HG02970 (cell line): ENCODE data around the gene KLHL6.

Experiments used
- ATAC-seq: cut with Tn5 transposase; IDR thresholded peaks from one replicate; pipeline ENCODE4 v1.9.1; 2021; ENCODE audit warnings: mild to moderate bottlenecking, moderate library complexity, moderate number of reproducible peaks; ENCODE audit not compliant: unreplicated experiment, low FRiP score

KLHL6 gene

DNA sequence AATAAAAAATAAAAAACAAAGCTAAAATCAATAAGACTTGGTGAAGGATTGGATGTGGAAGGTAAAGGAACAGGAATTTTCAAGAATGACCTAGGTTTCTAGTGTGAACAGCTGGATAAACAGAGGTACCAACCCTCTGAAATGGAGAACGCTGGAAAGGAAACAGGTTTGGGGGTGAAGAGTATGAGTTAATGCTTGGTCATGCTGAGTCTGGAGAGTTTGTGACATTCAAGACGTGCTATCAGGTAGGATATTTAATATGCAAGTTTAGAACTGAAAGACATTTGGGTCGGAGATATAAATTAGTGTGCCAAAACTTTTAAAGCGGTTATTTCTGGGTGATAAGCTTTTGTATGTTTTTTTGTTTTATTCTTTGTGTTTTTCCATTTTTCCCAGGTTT lies 11.4 kb upstream of the KLHL6 start:
- no peak for ATAC-seq

DNA sequence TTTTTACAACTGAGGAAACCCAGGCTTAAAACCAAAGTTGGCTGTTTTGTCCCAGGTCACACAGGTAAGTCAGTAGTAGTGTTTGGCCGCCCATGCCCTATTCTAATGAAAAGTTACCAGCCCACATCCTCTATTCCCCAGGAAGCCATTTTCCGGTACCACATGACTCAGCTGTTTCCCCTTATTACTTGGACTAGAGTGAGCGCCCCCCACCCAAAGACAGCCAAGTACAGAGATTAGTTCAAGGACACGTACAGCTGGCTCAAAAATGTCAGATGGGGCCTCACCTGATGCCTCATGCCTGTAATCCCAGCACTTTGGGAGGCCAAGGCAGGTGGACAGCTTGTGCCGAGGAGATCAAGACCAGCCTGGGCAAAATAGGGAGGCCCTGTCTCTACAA lies 8.5 kb upstream of the KLHL6 start:
- no peak for ATAC-seq

DNA sequence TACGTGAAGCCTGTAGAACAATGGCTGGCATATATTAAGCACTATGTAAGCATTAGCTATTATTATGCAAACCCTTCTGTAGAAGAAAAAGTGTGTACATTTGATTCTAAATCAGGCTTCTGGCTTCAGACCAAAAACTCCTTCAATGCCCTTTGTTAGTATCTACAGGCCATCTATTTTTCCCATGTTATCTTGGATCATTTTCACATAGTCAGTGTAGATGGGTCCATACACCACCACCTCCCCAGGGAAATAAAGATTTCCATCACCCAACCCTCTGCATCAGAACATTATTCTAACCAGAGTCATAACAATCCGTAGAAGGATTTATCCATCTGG lies 8.0 kb upstream of the KLHL6 start:
- ATAC-seq, result no peak

DNA sequence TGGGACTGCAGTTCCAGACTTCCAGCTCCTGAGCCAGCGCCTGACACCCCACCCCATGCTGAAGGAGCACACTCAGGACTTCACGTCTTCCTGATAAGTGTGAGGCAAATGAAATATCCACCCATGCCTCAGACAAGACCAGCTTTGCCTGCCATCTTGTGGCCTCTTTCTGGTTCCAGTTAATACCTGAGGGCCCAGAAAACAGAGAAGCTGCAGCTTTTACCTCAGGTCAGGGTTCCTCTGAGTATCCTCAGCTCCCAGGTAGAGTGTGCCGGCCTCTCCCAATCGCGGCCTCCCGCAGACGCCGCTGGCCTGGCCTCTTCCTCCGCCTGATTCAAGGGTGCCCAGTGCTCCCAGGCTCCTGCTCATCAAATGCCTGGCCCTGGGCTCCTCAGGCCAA lies 5.1 kb upstream of the KLHL6 start:
- no peak for ATAC-seq

DNA sequence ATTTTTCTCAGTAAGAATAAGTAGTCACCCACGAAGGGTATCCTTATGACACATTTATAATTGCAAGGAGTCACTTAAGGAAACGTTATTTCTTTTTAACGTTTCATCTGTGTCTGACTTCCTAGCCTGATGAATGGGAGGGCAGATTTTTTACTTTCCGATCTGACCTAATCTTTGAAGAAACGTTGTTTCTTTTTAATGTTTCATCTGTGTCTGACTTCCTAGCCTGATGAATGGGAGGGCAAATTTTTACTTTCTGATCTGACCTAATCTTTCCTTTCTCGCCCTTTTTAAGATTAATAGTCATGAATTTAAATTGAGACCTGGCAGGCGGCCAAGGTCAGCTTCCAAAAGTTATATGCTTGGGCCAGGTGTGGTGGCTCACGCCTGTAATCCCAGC lies 3.0 kb upstream of the KLHL6 start:
- ATAC-seq, result no peak

DNA sequence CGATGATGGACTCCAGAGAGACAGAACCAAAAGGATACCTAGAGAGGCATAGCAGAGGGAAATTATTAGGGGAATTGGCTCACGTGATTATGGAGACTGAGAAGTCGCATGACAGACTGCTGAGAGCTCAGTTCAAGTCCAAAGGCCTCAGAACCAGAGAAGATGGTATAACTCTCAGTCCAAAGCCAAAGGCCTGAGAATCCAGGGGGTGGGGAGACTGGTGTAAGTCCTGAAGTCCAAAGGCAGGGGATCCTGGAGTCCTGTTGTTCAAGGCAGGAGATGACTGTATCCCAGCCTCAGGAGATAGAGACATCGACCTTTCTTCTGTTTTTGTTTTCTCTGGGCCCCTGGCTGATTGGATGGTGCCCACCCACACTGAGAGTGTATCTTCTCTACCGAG lies 1.2 kb upstream of the KLHL6 start:
- no peak for ATAC-seq

DNA sequence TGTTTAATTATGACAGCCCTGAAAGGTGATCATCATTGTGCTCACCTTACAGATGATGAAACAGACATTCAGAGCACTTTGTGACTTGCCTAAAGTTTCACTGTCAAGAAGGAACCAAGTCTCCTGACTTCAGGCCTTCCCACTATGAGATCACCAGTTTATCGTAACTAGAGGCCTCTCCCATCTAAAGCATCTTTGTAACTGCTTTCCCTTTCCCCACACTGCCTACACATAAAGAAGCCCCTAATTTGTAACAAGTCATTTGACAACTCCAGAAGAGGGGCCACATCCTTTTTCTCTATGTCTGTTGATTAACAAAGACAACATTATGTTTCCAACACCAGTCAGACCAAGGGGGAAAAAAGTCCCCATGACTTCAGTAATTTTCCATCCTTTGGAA lies 1.1 kb downstream of the KLHL6 start:
- ATAC-seq, result no peak

DNA sequence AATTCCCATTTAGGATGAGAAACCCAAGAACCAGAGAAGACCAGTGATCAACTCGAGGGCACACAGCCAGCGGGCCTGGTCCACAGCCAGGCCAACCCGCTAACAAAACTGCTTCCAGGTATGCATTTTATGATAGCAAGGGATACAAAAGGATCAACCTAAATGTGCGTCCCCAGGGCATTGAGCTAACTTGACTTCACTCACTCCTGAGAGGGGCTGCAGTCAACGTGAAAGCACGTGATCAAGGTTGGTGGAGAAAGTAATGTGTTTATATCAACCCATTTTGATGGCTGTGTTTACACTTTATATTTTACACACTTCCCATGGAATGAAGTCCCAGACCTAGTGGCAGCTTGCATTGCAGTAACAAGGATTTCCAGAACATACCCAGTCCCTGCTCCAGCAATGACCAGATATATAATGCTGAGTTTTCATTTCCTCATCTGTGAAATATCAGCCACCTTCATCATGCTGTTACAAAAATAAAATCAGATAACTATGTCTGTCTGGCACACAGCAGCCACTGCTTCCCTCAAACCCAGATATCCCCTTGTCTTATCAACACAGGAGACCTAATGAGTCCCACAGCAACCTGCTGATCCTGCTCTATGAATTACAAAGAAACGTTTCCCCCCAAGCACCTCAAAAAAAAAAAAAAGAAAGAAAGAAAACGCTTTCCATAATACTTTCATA lies 2.0 kb downstream of the KLHL6 start:
- no peak for ATAC-seq

DNA sequence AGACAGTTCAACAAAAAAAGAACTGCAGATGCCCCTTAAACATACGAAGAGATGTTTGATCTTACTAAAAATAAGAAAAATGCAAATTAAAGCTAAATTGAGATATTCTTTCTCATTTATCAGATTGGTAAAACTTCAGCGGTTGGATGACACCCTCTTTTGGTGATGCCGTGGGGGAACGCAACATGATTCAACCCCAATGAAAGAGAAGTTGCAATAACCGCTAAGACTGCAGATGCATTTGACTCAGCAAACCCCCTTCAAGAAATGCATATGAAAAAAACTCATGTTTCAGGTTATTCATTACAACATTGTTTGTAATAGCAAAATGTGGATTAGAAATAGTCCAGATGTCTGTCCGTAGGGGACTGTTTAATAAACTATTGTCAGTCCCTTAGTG lies 3.6 kb downstream of the KLHL6 start:
- no peak for ATAC-seq

DNA sequence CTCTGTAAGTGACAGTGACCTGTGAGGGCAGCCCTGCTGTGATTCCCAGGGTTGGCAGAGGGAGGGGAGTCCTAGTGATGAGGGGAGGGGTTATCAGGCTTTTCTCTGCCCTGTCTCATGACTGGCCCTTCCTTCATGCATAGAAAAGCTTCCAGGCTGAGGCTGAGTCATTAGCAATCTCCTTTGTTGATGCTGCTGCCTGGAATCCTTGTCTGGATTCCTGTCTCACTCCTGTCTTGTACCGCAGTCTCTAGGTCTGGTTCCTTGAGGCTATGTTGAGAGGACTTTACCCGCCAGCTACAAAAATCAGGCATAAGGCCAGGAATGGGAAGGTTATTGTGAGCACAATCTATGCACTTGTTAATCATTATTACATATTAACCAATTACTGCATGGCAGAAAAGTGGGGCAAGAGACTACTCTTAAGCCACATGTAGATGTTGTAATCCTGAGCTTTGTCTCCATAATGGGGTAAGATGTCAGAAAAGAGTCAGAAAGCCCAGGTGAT lies 7.2 kb downstream of the KLHL6 start:
- ATAC-seq, result no peak

DNA sequence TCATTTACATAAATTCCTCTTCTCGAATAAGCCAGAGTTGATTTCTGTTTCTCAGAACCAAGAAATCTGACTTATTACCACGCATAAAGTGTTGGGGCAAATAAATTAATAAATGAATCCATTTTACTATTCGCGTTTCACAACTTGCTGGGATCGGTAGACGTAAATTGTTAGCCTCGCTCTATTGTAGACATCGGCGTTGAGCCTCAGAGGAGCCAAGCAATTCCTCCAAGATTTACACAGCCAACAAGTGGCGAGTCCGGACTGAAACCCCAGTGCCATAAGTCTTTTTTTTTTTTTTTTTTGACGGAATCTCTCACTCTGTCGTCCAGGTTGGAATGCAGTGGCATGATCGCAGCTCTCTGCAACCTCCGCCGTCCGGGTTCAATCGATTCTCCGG lies 8.9 kb downstream of the KLHL6 start:
- no peak for ATAC-seq

DNA sequence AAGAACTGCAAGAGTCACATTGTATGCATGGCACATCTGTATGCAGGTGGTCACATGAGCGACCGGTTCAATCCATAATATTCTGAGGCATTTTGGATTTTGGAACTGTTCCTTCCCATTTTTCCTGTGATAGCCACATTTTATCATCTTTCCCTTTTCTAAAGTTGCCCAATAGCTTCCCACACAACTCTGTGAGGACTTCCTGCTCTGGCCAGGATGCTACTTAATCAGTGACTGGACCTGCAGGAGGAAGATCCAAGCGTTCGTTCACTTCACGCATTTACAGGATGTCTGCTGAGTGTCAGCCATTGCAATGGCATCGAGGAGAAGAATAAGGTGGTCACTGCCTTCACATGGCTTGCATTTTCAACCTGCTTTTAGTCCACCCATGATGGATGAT lies 9.8 kb downstream of the KLHL6 start:
- ATAC-seq, result no peak

DNA sequence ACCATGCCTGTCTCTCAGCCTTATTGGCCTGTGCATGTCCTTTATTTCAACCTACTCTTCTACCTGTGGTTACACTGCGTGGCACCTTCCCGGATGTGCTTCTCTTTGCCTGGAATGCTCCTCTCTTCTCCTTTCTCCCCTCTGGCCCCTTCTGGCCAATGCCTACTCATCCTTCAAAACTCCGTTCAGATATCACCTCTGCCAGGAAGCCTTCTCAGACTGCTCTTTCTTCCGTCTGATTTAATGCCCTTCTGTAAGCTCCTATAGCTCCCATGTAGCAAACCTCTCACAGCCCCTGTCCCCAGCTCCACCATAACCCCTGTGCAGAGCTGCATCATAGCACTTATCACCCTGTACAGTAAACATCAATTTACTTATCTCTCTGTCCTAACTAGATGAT lies 13.2 kb downstream of the KLHL6 start:
- no peak for ATAC-seq

DNA sequence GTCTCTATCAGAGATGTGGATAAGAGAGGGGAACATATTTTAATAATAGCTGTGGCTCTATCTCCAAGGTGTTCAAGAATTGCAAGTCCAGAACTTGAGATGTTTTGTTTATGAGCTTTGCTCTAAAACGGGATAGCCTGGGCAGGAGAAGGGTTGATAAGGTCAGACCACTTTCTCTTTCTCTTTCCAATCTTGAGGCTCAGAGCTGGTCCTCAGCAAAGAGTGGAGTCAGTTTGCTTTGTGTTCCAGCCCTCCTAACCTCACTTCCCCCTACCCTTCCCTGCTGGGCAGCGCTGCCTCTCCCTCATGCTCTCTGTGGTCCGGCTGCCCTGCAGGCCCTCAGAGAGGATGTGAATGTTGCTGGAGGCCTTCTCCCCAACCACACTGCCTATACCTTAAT lies 13.8 kb downstream of the KLHL6 start:
- no peak for ATAC-seq

DNA sequence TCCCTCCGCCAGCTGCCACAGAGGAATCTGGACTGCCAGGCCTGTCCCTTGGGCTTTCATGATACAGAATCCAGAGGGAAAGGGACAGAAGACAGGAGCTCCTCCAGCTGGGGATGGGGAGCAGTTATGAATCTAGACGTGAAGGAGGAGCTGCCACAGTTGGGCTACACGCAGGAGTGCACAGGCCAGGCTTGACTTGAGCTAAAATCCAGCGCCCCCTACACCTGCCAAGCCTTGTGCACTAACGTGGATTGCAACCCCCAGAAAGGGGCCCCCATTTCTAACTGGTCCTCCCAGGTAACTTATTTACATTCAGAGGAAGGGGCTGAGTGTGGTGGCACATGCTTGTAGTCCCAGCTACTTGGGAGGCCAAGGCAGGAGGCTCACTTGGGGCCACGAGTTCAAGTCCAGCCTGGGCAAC lies 14.3 kb downstream of the KLHL6 start:
- no peak for ATAC-seq

DNA sequence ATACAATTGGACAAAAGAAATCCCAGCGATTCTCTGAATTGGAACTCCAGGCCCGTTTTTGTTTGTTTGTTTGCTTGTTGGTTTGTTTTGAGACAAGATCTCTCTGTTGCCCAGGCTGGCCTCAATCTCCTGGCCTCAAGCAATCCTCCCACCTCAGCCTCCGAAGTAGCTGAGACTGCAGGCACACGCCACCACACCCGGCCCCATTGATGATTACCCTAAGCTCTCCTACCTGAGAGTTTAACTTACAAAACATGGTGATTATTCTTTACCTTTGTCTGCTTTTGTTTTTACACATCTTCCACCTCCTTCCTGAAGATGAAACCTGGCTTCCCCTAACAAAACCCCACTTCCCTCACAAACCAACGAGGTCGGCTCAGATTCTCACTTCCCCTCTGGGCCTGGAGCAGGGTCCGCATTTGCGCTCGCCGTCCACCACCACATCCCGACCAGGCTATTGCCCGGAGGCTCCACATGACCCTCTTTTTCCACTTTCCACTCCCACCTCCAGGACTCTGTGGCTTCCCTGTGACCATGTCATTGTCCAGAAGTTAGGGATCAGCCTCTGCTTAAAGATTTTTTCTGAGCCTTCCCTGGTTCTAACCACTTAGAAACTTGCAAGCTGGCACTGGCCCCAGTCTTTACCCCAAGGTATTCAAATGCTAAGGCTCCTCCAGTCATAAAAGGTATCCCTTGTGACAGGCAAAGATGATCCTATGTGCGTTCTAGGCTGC lies 14.8 kb downstream of the KLHL6 start:
- ATAC-seq, result no peak

DNA sequence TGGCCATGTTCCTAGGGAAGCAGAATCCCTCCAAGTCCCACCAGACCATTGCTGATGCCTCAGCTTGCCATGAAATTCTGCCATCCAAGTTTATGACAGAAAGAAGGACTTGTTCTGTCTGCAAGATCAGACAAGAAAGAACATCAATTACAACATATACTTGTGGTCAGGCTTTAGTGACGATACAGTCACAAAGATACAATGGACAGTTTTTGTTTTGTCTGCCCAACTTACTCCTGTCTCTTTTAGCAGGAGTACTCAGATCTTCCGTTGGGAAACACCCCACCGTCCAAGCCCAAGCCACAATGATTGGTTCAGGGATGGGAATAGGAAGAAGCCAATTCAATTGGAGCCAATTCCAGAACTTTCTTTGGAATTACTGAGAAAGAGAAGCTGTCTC lies 15.7 kb downstream of the KLHL6 start:
- ATAC-seq, result no peak

DNA sequence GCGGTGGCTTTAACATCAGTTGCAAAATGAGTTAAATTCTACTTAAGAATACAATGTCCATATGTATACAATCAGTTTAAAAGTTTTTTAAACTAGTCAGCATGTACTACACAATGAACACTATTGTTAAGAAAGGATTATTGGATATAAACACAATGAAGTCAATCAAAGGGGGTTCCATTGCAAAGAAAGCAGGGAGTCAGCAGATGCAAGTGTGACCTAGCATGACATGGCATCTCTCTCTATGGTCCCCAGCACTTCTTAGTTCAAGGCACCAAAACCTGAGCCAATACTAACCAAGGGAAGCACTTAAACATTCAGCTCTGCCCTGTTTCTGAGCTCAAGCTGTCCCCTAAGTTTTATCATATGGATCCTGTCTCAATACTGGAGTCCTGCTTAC lies 17.0 kb downstream of the KLHL6 start:
- no peak for ATAC-seq

DNA sequence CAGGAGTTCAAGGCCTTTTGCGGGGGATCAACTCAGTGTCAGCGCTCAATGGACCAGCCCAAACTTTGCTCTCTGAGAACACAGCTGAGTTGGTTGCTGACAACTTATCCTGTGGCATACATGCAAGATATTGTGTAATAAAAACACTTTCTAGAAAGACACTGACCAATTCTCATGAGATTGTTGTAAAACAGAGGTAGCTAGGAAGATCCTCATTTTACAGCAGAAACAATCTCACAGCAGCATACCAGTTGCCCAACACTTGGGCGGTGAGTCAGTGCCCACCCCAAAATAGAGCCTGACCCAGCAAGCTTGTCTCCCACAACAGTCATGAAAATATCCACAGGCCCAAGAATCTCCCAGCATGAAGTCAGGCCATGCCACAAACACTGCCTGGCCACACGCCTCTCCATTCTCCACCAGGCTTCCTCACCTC lies 18.2 kb downstream of the KLHL6 start:
- ATAC-seq, result no peak

DNA sequence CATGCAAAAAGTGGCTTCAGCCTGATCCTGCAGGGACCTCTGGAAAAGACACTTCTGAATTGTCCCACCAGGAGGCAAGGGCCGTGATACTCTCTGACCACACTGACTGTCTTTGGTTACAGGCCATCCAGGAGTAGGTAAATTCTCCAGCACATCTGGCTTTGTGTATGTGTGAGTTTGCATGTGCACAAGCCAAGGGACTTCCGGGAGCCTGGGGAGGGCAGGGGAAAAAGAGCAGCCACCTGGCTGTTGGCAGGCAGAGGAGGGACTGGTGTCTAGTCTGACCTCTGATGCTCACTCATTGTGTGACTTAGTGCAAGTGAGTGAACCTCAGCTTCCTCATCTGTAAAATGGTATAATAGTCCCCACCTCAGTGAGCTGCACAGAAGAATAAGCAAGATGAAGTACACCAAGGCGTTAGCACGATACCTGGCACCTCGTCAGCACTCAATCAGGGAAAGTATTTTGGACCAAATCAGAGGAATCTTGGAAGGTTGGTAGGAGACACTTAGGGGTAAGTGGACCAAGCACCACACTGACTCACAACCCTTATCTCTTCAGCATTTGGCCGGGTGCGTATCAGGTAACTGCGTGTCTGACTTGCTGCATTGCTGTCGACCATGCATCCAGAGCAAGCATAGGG lies 19.1 kb downstream of the KLHL6 start:
- no peak for ATAC-seq

DNA sequence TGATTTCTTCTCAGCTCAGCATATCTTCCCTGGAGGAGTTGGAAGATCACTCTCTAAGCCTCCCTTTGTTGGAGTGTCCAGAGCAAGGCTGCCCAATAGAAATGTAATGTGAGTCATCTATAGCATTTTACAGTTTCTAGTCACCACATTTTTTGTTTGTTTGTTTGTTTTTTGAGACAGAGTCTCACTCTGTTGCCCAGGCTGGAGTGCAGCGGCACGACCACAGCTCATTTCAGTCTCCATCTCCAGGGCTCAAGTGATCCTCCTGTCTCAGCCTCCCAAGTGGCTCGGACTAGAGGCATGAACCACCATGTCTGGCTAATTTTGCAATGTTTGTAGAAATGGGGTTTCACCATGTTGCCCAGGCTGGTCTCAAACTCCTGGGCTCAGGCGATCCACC lies 21.3 kb downstream of the KLHL6 start:
- ATAC-seq, result no peak
